Breast epithelium (tissue), 3 donors: ENCODE results near the gene ZCCHC3.
A peak's percentile ranks its signal among the peaks of the same experiment; 100 is the strongest.

ENCODE experiments used
- CTCF ChIP-seq, 3 donors: fragments of 450-650 bp; IDR thresholded peaks; one replicate each; pipeline ENCODE4 v1.5.1; 2016 to 2017; ENCODE audit warnings: antibody characterized with exemption in 3 of 3, mild to moderate bottlenecking in 3 of 3, moderate library complexity in 3 of 3
- POLR2A ChIP-seq: fragments of 450-650 bp; IDR thresholded peaks from one replicate; pipeline ENCODE4 v1.6.1; 2016; ENCODE audit warnings: antibody characterized with exemption, mild to moderate bottlenecking, moderate library complexity
- POLR2AphosphoS5 ChIP-seq, 3 donors: sonication (generic); formaldehyde crosslinking; IDR thresholded peaks; one replicate each; pipeline ENCODE4 v1.6.1; 2017; ENCODE audit warnings: antibody characterized with exemption in 3 of 3

GRCh38 chr20:330233-331149, 33.1 kb downstream of the ZCCHC3 start:
- TF ChIP-seq CTCF (IDR thresholded peaks at IDR 0.05), result peak; percentile 43 to 83 (median 72)
- no peak for TF ChIP-seq POLR2A
- TF ChIP-seq POLR2AphosphoS5 (IDR thresholded peaks at IDR 0.05), result no peak
